Activated T-helper 1 cell treated with anti-CD3 and anti-CD28 coated beads, Interleukin-2, amount 50 U/mL, for 16 hours (primary cell): Measurements from ENCODE around the gene TACR1.
A peak's percentile ranks its signal among the peaks of the same experiment; 100 is the strongest.
"Not testable (repeated sequence)": the region's sequence is repeated elsewhere in the genome, so short reads cannot be mapped to it uniquely, and the experiment has no call there.

Experiments
- DNase-seq, 2 donors: peaks; one replicate each; pipeline ENCODE4 v3.0.0-alpha.2; 2020; ENCODE audit warnings: low read depth in 1 of 2, low spot score in 1 of 2

Gene TACR1

GRCh38 chr2:75090770-75091515, 108.4 kb downstream of the TACR1 start:
- no peak for DNase-seq

GRCh38 chr2:75089471-75089870, 109.8 kb downstream of the TACR1 start:
- no peak for DNase-seq

DNA sequence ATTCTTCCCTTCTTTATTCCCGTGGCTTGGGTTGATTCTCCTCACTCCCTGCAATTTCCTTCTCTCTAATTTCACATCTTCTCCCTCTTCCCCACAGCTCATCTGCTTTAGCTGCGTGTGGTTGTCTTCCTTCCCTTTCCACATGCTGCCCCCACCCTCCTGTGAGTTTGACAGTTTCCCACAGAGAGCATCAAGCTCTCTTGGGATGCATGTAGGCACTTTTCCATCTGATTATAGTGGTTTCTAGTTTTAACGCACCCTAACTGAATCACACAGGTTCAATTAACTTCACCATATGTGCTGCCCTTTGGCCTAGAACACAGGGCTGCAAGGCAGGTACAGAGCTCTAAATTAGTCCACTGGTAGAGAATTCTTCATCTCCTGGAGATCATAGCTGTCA, 110.5 kb downstream of the TACR1 start:
- DNase-seq = no peak

GRCh38 chr2:75087736-75088135, 111.6 kb downstream of the TACR1 start:
- no peak for DNase-seq

DNA sequence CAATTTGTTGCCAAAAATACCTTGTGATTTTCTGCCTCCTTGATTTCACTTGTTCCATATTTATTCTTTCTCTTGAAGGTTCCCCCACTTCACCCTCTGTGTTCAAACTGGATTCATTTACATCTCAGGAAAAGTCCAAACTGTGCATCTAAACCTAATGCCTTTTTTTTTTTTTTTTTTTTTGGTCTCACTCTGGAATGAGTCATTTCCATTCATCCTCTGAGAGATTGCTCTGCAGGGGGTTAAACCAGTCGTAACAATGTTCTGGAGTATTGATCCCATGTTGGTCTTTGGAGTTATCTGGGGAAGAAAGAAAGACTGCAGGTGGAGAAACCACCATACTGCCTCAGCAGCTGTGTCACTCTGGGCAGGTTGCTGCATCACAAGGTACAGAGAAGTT, 119.7 kb downstream of the TACR1 start:
- no peak for DNase-seq

- no peak for DNase-seq
Measured at GRCh38 chr2:75077909-75078308, 121.4 kb downstream of the TACR1 start.

GRCh38 chr2:75076088-75076487, 123.2 kb downstream of the TACR1 start:
- no peak for DNase-seq

GRCh38 chr2:75074708-75075107, 124.6 kb downstream of the TACR1 start:
- DNase-seq = no peak

DNA sequence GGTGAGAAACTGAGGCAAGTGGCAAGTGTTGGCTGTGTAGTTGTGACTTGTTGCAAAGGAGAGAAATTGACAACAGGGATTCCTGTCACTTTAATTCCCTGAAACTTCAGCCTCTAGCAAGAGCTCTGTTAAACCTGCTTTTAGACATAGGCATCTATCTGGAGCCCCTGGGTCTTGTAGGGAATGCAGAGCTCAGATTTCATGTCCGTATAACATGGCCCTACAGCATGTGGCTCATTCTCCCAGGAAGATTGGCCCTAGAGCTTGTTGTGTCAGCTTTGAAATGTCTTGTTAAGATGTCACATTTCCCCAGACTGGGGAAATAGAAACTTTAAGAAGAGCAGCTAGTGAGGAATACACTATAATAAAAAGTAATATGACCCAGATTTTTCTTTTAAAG, 125.1 kb downstream of the TACR1 start:
- DNase-seq = no peak

DNA sequence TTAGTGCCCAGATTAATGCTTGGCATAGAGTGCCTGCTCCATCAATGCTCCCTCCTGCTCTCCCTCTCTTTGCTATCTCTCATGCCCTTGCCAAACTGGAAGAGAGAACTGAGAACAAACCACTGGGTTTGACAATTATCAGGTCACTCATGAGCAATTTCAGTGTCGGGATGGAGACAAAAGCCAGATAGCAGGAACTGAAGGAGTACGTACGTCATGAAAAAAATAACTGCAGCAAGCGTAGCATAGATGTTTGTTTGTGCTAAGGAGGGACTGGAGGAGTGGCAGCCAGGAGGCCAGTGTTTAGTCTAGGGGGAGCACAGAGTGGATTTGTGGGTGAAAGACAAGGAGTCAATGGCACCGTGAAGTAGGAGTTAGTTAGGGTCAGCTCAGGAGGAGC, 127.6 kb downstream of the TACR1 start:
- no peak for DNase-seq

- DNase-seq = no peak
Measured at GRCh38 chr2:75068546-75068945, 130.8 kb downstream of the TACR1 start.

- DNase-seq = no peak
Measured at GRCh38 chr2:75067506-75067905, 131.8 kb downstream of the TACR1 start.

- DNase-seq = no peak
Measured at GRCh38 chr2:75066121-75066902, 133.0 kb downstream of the TACR1 start.

GRCh38 chr2:75065402-75066008, 133.8 kb downstream of the TACR1 start:
- DNase-seq = no peak

GRCh38 chr2:75064691-75065396, 134.5 kb downstream of the TACR1 start:
- peak; percentile 4 to 18 for DNase-seq

DNA sequence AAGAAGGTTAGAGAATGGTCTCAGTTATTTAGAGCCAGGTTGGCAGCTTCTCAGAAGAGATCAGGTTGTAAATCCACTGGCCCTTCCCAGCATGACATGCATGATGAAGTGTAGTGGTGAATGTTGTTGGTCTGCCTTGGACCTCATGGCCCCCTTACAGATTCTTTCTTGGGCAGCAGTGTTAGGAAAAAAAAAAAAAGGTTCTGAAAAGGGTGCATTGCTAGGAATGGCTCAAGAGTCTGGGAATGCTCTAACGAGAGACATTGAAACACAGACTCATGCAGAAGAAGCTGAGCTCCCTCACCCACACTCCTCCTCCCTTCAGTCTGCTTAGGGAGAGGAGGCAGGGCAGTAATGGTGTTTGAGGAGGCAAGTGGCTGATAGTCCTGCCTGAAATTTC, 135.4 kb downstream of the TACR1 start:
- DNase-seq = no peak

DNA sequence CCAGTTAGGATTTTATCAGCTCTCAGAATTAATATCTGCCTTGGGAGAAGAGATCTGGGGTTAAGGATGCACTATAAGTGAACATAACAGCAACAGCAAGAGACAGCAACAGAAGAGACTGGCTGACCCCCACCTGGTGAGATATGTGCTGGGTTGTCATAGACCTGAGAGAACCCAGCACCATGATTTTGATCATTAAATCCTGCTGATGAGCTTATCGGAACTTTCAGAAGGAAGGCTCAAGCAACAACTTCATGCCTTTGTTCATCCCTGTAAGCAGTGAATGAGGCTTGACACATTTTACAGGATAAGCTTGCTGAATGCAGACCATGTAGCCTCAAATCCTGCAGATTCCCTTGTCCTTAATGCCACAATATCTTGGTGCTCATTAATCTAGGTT, 140.9 kb downstream of the TACR1 start:
- DNase-seq = no peak

GRCh38 chr2:75057150-75057549, 142.2 kb downstream of the TACR1 start:
- not testable (repeated sequence) for DNase-seq

GRCh38 chr2:75055820-75056675, 143.3 kb downstream of the TACR1 start:
- no peak for DNase-seq

DNA sequence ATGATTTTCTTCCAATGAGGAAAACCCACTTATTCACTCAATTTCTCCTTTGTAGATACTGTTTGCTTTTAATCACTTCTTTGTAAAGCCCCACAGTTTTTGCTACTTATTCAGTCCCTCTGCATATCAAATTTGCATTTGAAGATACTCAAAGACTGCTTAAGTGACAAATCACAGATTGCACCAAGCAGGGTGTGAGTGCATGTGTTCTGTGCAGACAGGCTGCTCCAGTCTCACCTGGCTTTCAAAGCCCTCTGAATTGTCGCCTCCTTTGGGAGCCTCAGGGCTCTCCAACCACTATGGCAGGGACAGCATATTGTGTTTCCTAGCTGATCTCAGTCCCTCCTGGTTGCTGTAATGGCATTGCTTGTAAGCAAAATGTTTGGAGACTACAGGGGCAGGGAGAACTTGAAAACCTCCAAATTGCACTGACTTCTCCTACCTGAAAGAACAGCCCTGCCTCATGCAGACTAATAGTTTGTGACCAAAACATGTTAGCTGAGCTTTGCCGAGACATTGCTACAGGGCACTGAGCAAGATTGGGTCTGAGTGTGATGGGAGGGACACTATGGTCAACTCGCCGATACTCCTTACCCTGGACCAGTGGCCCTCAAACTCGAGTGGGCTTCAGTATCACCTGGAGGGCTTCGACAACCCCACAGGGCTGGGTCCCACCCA, 144.0 kb downstream of the TACR1 start:
- no peak for DNase-seq
